ENCODE results near the gene ASB18.

ASB18 gene

GRCh38 chr2:236229186-236229585 is 35.0 kb downstream of the ASB18 start:
- no peaks in the 10 kb centered on the region for H4K20me1 ChIP-seq (ENCODE audit: control insufficient read depth, insufficient read depth, low read depth, low read length)
- H3K79me2 ChIP-seq (ENCODE audit: control insufficient read depth, low read length), result no peaks in the 10 kb centered on the region
- peaks cover 4% of the 10 kb centered on the region; the same call in 1 of the 2 replicates for H3K9me3 ChIP-seq (ENCODE audit: control insufficient read depth, insufficient read depth, low read length)
- no peak overlapping the region for H3K4me2 ChIP-seq (ENCODE audit: low read length)
- no peaks in the 10 kb centered on the region for H3K9me2 ChIP-seq (replicated peaks; ENCODE audit: control insufficient read depth, low read length)
- no peaks in the 10 kb centered on the region for H3K4me1 ChIP-seq (ENCODE audit: control insufficient read depth, low read length)
- TF ChIP-seq CTCF (IDR thresholded peaks at IDR 0.05; ENCODE audit: low read depth, low read length, poor library complexity, severe bottlenecking) (no peak), EZH2phosphoT487 (IDR thresholded peaks at IDR 0.05; ENCODE audit: borderline replicate concordance, low read length) (no peak)
- H3F3A ChIP-seq (ENCODE audit: control insufficient read depth, insufficient read depth), result no peaks in the 10 kb centered on the region
- H3K36me3 ChIP-seq (ENCODE audit: control insufficient read depth, low read length), result no peaks in the 10 kb centered on the region
- no peak overlapping the region for H3K4me3 ChIP-seq (ENCODE audit: low read length)
- H3K27ac ChIP-seq (ENCODE audit: low read depth, low read length), result no peak overlapping the region
- H3K27me3 ChIP-seq (ENCODE audit: control insufficient read depth, low read length), result no peaks in the 10 kb centered on the region

GRCh38 chr2:236223675-236224074 is 40.5 kb downstream of the ASB18 start:
- Histone ChIP-seq H3K79me2 (ENCODE audit: control insufficient read depth, low read length) (no peaks in the 10 kb centered on the region), H3K9me2 (replicated peaks; ENCODE audit: control insufficient read depth, low read length) (no peaks in the 10 kb centered on the region), H3K27ac (ENCODE audit: low read depth, low read length) (no peak overlapping the region), H3K9me3 (ENCODE audit: control insufficient read depth, insufficient read depth, low read length) (no peaks in the 10 kb centered on the region), H3K4me2 (ENCODE audit: low read length) (no peak overlapping the region), H4K20me1 (ENCODE audit: control insufficient read depth, insufficient read depth, low read depth, low read length) (no peaks in the 10 kb centered on the region), H3K4me3 (ENCODE audit: low read length) (no peak overlapping the region), H3K36me3 (ENCODE audit: control insufficient read depth, low read length) (no peaks in the 10 kb centered on the region), H3F3A (ENCODE audit: control insufficient read depth, insufficient read depth) (no peaks in the 10 kb centered on the region), H3K4me1 (ENCODE audit: control insufficient read depth, low read length) (no peaks in the 10 kb centered on the region), H3K27me3 (ENCODE audit: control insufficient read depth, low read length) (no peaks in the 10 kb centered on the region)
- no peak for TF ChIP-seq CTCF (IDR thresholded peaks at IDR 0.05; ENCODE audit: low read depth, low read length, poor library complexity, severe bottlenecking)
- TF ChIP-seq EZH2phosphoT487 (IDR thresholded peaks at IDR 0.05; ENCODE audit: borderline replicate concordance, low read length), result no peak

GRCh38 chr2:236221798-236222197 is 42.4 kb downstream of the ASB18 start:
- TF ChIP-seq EZH2phosphoT487 (IDR thresholded peaks at IDR 0.05; ENCODE audit: borderline replicate concordance, low read length), result no peak
- no peak for TF ChIP-seq CTCF (IDR thresholded peaks at IDR 0.05; ENCODE audit: low read depth, low read length, poor library complexity, severe bottlenecking)
- Histone ChIP-seq H3K79me2 (ENCODE audit: control insufficient read depth, low read length) (no peaks in the 10 kb centered on the region), H3K9me3 (ENCODE audit: control insufficient read depth, insufficient read depth, low read length) (no peaks in the 10 kb centered on the region), H3K4me3 (ENCODE audit: low read length) (no peak overlapping the region), H3K4me1 (ENCODE audit: control insufficient read depth, low read length) (no peaks in the 10 kb centered on the region), H3K27me3 (ENCODE audit: control insufficient read depth, low read length) (no peaks in the 10 kb centered on the region), H3F3A (ENCODE audit: control insufficient read depth, insufficient read depth) (no peaks in the 10 kb centered on the region), H3K4me2 (ENCODE audit: low read length) (no peak overlapping the region), H4K20me1 (ENCODE audit: control insufficient read depth, insufficient read depth, low read depth, low read length) (no peaks in the 10 kb centered on the region), H3K9me2 (replicated peaks; ENCODE audit: control insufficient read depth, low read length) (no peaks in the 10 kb centered on the region), H3K36me3 (ENCODE audit: control insufficient read depth, low read length) (no peaks in the 10 kb centered on the region), H3K27ac (ENCODE audit: low read depth, low read length) (no peak overlapping the region)

- no peaks in the 10 kb centered on the region for H3K4me1 ChIP-seq (ENCODE audit: control insufficient read depth, low read length)
- no peaks in the 10 kb centered on the region for H3F3A ChIP-seq (ENCODE audit: control insufficient read depth, insufficient read depth)
- no peak overlapping the region for H3K27ac ChIP-seq (ENCODE audit: low read depth, low read length)
- no peaks in the 10 kb centered on the region for H3K9me2 ChIP-seq (replicated peaks; ENCODE audit: control insufficient read depth, low read length)
- H3K9me3 ChIP-seq (ENCODE audit: control insufficient read depth, insufficient read depth, low read length), result no peaks in the 10 kb centered on the region
- no peaks in the 10 kb centered on the region for H3K27me3 ChIP-seq (ENCODE audit: control insufficient read depth, low read length)
- no peaks in the 10 kb centered on the region for H3K79me2 ChIP-seq (ENCODE audit: control insufficient read depth, low read length)
- H4K20me1 ChIP-seq (ENCODE audit: control insufficient read depth, insufficient read depth, low read depth, low read length), result no peaks in the 10 kb centered on the region
- H3K4me3 ChIP-seq (ENCODE audit: low read length), result no peak overlapping the region
- no peak overlapping the region for H3K4me2 ChIP-seq (ENCODE audit: low read length)
- no peaks in the 10 kb centered on the region for H3K36me3 ChIP-seq (ENCODE audit: control insufficient read depth, low read length)
- no peak for TF ChIP-seq CTCF (IDR thresholded peaks at IDR 0.05; ENCODE audit: low read depth, low read length, poor library complexity, severe bottlenecking)
- TF ChIP-seq EZH2phosphoT487 (IDR thresholded peaks at IDR 0.05; ENCODE audit: borderline replicate concordance, low read length), result no peak
Measured at GRCh38 chr2:236219411-236219810, 44.8 kb downstream of the ASB18 start.
